SK-N-SH (cell line): ENCODE results near the gene CTSS. TPM values are rescaled to one million over a fixed set of nuclear protein-coding genes. Genes with fewer than 3 reads are reported as not detected.

ENCODE experiments used
- CTCF ChIA-PET: fragments of 300-600, 350-600 bp; formaldehyde crosslinking; extraction: SDS; loops from one replicate; lab custom pipeline; 2021; lab: Yijun Ruan, JAX
- POLR2A ChIA-PET: fragments of 350-600 bp; sonication (Branson Sonifier 250); formaldehyde crosslinking; extraction: SDS; loops from one replicate; lab custom pipeline; 2020; ENCODE audit warnings: antibody characterized with exemption, inconsistent platforms; lab: Yijun Ruan, JAX
- DNase-seq: peaks from one replicate; pipeline ENCODE4 v3.0.0; 2012
- H2AFZ ChIP-seq: fragments of 200-600 bp; sonication (generic); 2 replicates; pipeline ENCODE4 v1.8.1; 2016; ENCODE audit warnings: antibody characterized with exemption, mild to moderate bottlenecking, low read depth
- H3F3A ChIP-seq: fragments of 200-600 bp; sonication (generic); replicated peaks from 2 replicates; pipeline ENCODE3; 2016; ENCODE audit warnings: antibody characterized with exemption, mild to moderate bottlenecking; ENCODE audit not compliant: insufficient read depth
- H3K27ac ChIP-seq, 2 experiments: fragments of 200-500 bp in 1 of 2; fragments of 200-600 bp in 1 of 2; sonication (Bioruptor generic) in 1 of 2; sonication (generic), shearing (Covaris generic) in 1 of 2; 2 replicates each; pipeline versions ENCODE4 v1.5.1 to v1.6.1; 2014 to 2016; ENCODE audit warnings: low read depth in 2 of 2, inconsistent platforms in 1 of 2, low read length in 1 of 2, mild to moderate bottlenecking in 1 of 2, mixed read lengths in 1 of 2
- H3K27me3 ChIP-seq: fragments of 200-600 bp; sonication (generic), shearing (Covaris generic); 2 replicates; pipeline ENCODE4 v1.6.1; 2016; ENCODE audit warnings: mixed run types; ENCODE audit not compliant: insufficient read depth
- H3K36me3 ChIP-seq, 2 experiments: fragments of 200-500 bp in 1 of 2; fragments of 200-600 bp in 1 of 2; sonication (Bioruptor generic) in 1 of 2; sonication (generic) in 1 of 2; replicated peaks in 1 of 2; 2 replicates each; pipeline versions ENCODE3 to v1.5.1; 2014 to 2016; ENCODE audit warnings: low read length in 1 of 2, mild to moderate bottlenecking in 1 of 2; ENCODE audit not compliant: insufficient read depth in 2 of 2, control insufficient read depth in 1 of 2
- H3K4me1 ChIP-seq, 2 experiments: fragments of 200-500 bp in 1 of 2; fragments of 200-600 bp in 1 of 2; sonication (Bioruptor generic) in 1 of 2; sonication (generic), shearing (Covaris generic) in 1 of 2; 2 replicates each; pipeline versions ENCODE4 v1.5.1 to v1.6.1; 2014 to 2016; ENCODE audit warnings: low read depth in 1 of 2, low read length in 1 of 2, mixed run types in 1 of 2; ENCODE audit not compliant: insufficient read depth in 2 of 2, control insufficient read depth in 1 of 2
- H3K4me2 ChIP-seq: fragments of 200-600 bp; sonication (generic), shearing (Covaris generic); 2 replicates; pipeline ENCODE4 v1.6.1; 2017; ENCODE audit warnings: mixed run types
- H3K4me3 ChIP-seq, 2 experiments: fragments of 200-500 bp in 1 of 2; fragments of 200-600 bp in 1 of 2; sonication (Bioruptor generic) in 1 of 2; sonication (generic), shearing (Covaris generic) in 1 of 2; 2 replicates each; pipeline versions ENCODE4 v1.5.1 to v1.8.1; 2014 to 2016; ENCODE audit warnings: low read depth in 2 of 2, inconsistent platforms in 1 of 2, low read length in 1 of 2, mild to moderate bottlenecking in 1 of 2, mixed read lengths in 1 of 2, moderate library complexity in 1 of 2
- H3K79me2 ChIP-seq: fragments of 200-600 bp; sonication (generic); 2 replicates; pipeline ENCODE4 v1.8.1; 2017; ENCODE audit warnings: mild to moderate bottlenecking; ENCODE audit not compliant: insufficient read depth
- H3K9ac ChIP-seq: fragments of 200-600 bp; sonication (generic); 2 replicates; pipeline ENCODE4 v1.6.1; 2017; ENCODE audit warnings: mixed run types
- H3K9me2 ChIP-seq: fragments of 200-600 bp; sonication (generic); 2 replicates; pipeline ENCODE4 v1.6.1; 2017; ENCODE audit warnings: mixed run types
- H3K9me3 ChIP-seq: fragments of 200-600 bp; sonication (generic); 2 replicates; pipeline ENCODE4 v1.6.1; 2017; ENCODE audit warnings: mixed run types, mild to moderate bottlenecking, moderate library complexity
- H4K20me1 ChIP-seq: fragments of 200-600 bp; sonication (generic); 2 replicates; pipeline ENCODE4 v1.6.1; 2017; ENCODE audit warnings: mild to moderate bottlenecking, mixed run types; ENCODE audit not compliant: insufficient read depth
- ELF1 ChIP-seq: IDR thresholded peaks from 2 replicates; pipeline ENCODE4 v1.4.0; 2012
- EP300 ChIP-seq, 2 experiments: IDR thresholded peaks; 2 replicates each; pipeline versions ENCODE4 v1.4.0 to v1.6.1; 2012; ENCODE audit warnings: borderline replicate concordance in 1 of 2, low read depth in 1 of 2, low read length in 1 of 2
- EZH2phosphoT487 ChIP-seq: fragments of 200-600 bp; sonication (generic); IDR thresholded peaks from 2 replicates; pipeline ENCODE4 v1.6.1; 2017; ENCODE audit warnings: low read depth, mixed run types, mild to moderate bottlenecking, antibody characterized with exemption, moderate library complexity, borderline replicate concordance
- FOSL2 ChIP-seq: IDR thresholded peaks from 2 replicates; pipeline ENCODE4 v1.4.0; 2012; ENCODE audit warnings: low read depth, mild to moderate bottlenecking, moderate library complexity, borderline replicate concordance
- FOXM1 ChIP-seq: IDR thresholded peaks from 2 replicates; pipeline ENCODE4 v1.4.0; 2012; ENCODE audit warnings: low read depth, mild to moderate bottlenecking
- GABPA ChIP-seq: IDR thresholded peaks from 2 replicates; pipeline ENCODE4 v1.4.0; 2012; ENCODE audit warnings: low read depth, mild to moderate bottlenecking
- GATA2 ChIP-seq: sonication (generic); formaldehyde crosslinking; IDR thresholded peaks from 2 replicates; pipeline ENCODE4 v1.5.0; 2020; ENCODE audit warnings: mild to moderate bottlenecking, missing genetic modification reagents
- IRF3 ChIP-seq: fragments of 150-350 bp; IDR thresholded peaks from 2 replicates; pipeline ENCODE4 v1.6.1; 2016; ENCODE audit warnings: mild to moderate bottlenecking, low read depth, low read length
- JUND ChIP-seq: IDR thresholded peaks from 2 replicates; pipeline ENCODE4 v1.4.0; 2012
- MXI1 ChIP-seq: IDR thresholded peaks from 2 replicates; pipeline ENCODE4 v1.6.1; 2012; ENCODE audit warnings: mild to moderate bottlenecking, low read depth, low read length, improper control_type of control experiment
- NRF1 ChIP-seq: IDR thresholded peaks from 2 replicates; pipeline ENCODE4 v1.6.1; 2012; ENCODE audit warnings: low read depth, mild to moderate bottlenecking, low read length
- PBX3 ChIP-seq: IDR thresholded peaks from 2 replicates; pipeline ENCODE4; 2012
- REST ChIP-seq: IDR thresholded peaks from 2 replicates; pipeline ENCODE4 v1.6.1; 2012; ENCODE audit warnings: mild to moderate bottlenecking, low read depth, low read length, moderate library complexity
- RFX5 ChIP-seq: IDR thresholded peaks from 2 replicates; pipeline ENCODE4 v1.6.1; 2012; ENCODE audit warnings: mild to moderate bottlenecking, improper control_type of control experiment, low read length
- RXRA ChIP-seq: IDR thresholded peaks from 2 replicates; pipeline ENCODE4 v1.4.0; 2012; ENCODE audit warnings: low read depth, mild to moderate bottlenecking, borderline replicate concordance
- SIN3A ChIP-seq: IDR thresholded peaks from 2 replicates; pipeline ENCODE4 v1.6.1; 2012; ENCODE audit warnings: low read depth, mild to moderate bottlenecking, low read length, moderate library complexity, borderline replicate concordance
- SMC3 ChIP-seq: IDR thresholded peaks from 2 replicates; pipeline ENCODE4 v1.6.1; 2012; ENCODE audit warnings: low read depth, low read length, improper control_type of control experiment
- TAF1 ChIP-seq: IDR thresholded peaks from 2 replicates; pipeline ENCODE4 v1.6.1; 2012; ENCODE audit warnings: low read depth, mild to moderate bottlenecking, low read length, moderate library complexity, borderline replicate concordance
- TCF12 ChIP-seq: IDR thresholded peaks from 2 replicates; pipeline ENCODE4 v1.4.0; 2012
- TEAD4 ChIP-seq: IDR thresholded peaks from 2 replicates; pipeline ENCODE4 v1.4.0; 2012; ENCODE audit warnings: mild to moderate bottlenecking, borderline replicate concordance; ENCODE audit not compliant: insufficient read depth
- YY1 ChIP-seq: IDR thresholded peaks from 2 replicates; pipeline ENCODE4 v1.4.0; 2012; ENCODE audit warnings: low read depth, mild to moderate bottlenecking
- WGBS: methylation state at CpG from one replicate; pipeline ENCODE4 v1.1.6; 2017; ENCODE audit warnings: low lambda C conversion rate; 5-methylcytosine and 5-hydroxymethylcytosine counted together
- polyA plus RNA-seq, 3 experiments: library from polyadenylated mRNA; depleted of rRNA; stranded (reverse); fragments of >200 nt; gene quantifications; 2 replicates each; pipeline ENCODE4 v1.2.3, GENCODE V29; 2012

Gene CTSS
- polyA plus RNA-seq, 1 of the 3 experiments (the other 2 are of a cell fraction): 1.4 TPM

- POLR2A ChIA-PET: no interaction called here
- 0 out of 2 replicates have a peak overlapping the region, but pooled peaks have one; percentile 9 for H2AFZ ChIP-seq
- no peak for TF ChIP-seq EZH2phosphoT487
- no peak for TF ChIP-seq PBX3
- no peak for TF ChIP-seq SIN3A
- no peak for TF ChIP-seq TCF12
- TF ChIP-seq NRF1: no peak
- no peak for TF ChIP-seq ELF1
- no peak for TF ChIP-seq TEAD4
- TF ChIP-seq RXRA: no peak
- no peak for TF ChIP-seq GATA2 (CRISPR knock-in tag)
- TF ChIP-seq JUND: no peak
- TF ChIP-seq RFX5: no peak
- no peak for TF ChIP-seq TAF1
- TF ChIP-seq FOXM1: no peak
- TF ChIP-seq GABPA: no peak
- TF ChIP-seq SMC3: no peak
- no peak for TF ChIP-seq FOSL2
- TF ChIP-seq, all 33 proteins: peak for 0
- Histone ChIP-seq H4K20me1 (no peaks in the 10 kb centered on the region), H3K9ac (no peak overlapping the region), H3K4me2 (no peak overlapping the region), H3F3A (no peaks in the 10 kb centered on the region), H3K9me3 (no peaks in the 10 kb centered on the region), H3K79me2 (no peaks in the 10 kb centered on the region), H3K9me2 (no peaks in the 10 kb centered on the region), H3K4me3 (no peak overlapping the region), H3K27ac (no peak overlapping the region), H3K27me3 (no peaks in the 10 kb centered on the region), H3K4me1 (no peaks in the 10 kb centered on the region), H3K36me3 (no peaks in the 10 kb centered on the region)
- DNase-seq: no peak
- CTCF ChIA-PET: interaction anchor here (0.9 kb wide), 1 partner anchor 10 kb away, joined by 3 read pairs; no protein-coding TSS in a partner anchor
These were observed 62.2 kb downstream of the CTSS start for GRCh38 chr1:150703427-150703826.

- 2% methylated on average over 18 of the region's 18 CpGs for WGBS
- Histone ChIP-seq H3K27ac (peak within 1 kb of the TSS in 1 of 2 experiments; percentile 82; a peak in 3 of 4 replicates), H3K4me2 (peak within 1 kb of the TSS; percentile 76), H2AFZ (peak within 1 kb of the TSS; percentile 99), H3K79me2 (peaks cover 22% of the 10 kb centered on the region), H3K4me1 (peaks cover 9 to 17% of the 10 kb centered on the region in 2 experiments; a peak in 2 of 4 replicates), H3K9ac (peak within 1 kb of the TSS; percentile 73), H3K4me3 (peak within 1 kb of the TSS; percentile 95), H4K20me1 (no peaks in the 10 kb centered on the region), H3K9me3 (no peaks in the 10 kb centered on the region), H3K27me3 (no peaks in the 10 kb centered on the region), H3K9me2 (no peaks in the 10 kb centered on the region), H3K36me3 (peaks cover 22 to 27% of the 10 kb centered on the region in 2 experiments), H3F3A (peaks cover 4% of the 10 kb centered on the region)
- POLR2A ChIA-PET: interaction anchor here (0.6 to 1.6 kb wide), 4 partner anchors 9 to 118 kb away, joined by 3 to 5 read pairs (median 4); partner anchors contain the start of genes ENSA and MCL1
- CTCF ChIA-PET: interaction anchor here (0.6 to 1.6 kb wide), 6 partner anchors 9 to 314 kb away, joined by 3 to 8 read pairs (median 4); no protein-coding TSS in a partner anchor
- peak; percentile 84 for DNase-seq
- TF ChIP-seq YY1 (no peak), RFX5 (peak; percentile 93), TEAD4 (no peak), IRF3 (peak; percentile 91), REST (no peak), EP300 (IDR thresholded peaks at IDR 0.05; ENCODE audit: borderline replicate concordance in 1 of 2, low read depth in 1 of 2, low read length in 1 of 2) (no peak; a peak in 1 of 4 replicates), MXI1 (peak; percentile 65; the same call in 1 of the 2 replicates), GATA2 (CRISPR knock-in tag) (no peak)
These were observed 68.3 kb downstream of the CTSS start, which contains the start of gene GOLPH3L for GRCh38 chr1:150696995-150697927. GOLPH3L (minus strand) TSS chr1:150697154; CDS start chr1:150694838, 2,316 bp downstream.
